BJ (cell line): ENCODE data around the gene GULP1. TPM values are rescaled to one million over a fixed set of nuclear protein-coding genes. Genes with fewer than 3 reads are reported as not detected.

Source experiments
- CTCF ChIA-PET: fragments of 350-600 bp; formaldehyde crosslinking; extraction: SDS; loops from one replicate; lab custom pipeline; 2021; ENCODE audit warnings: antibody characterized with exemption, inconsistent platforms; lab: Yijun Ruan, JAX
- POLR2A ChIA-PET: fragments of 300-600 bp; sonication (Branson Sonifier 250); formaldehyde crosslinking; extraction: SDS; loops from one replicate; lab custom pipeline; 2021; ENCODE audit warnings: antibody characterized with exemption; lab: Charles Lee
- DNase-seq: peaks from one replicate; pipeline ENCODE4 v3.0.0-alpha.2; 2011; ENCODE audit warnings: low read depth
- H3K27me3 ChIP-seq: 2 replicates; pipeline ENCODE4 v1.6.0; 2011; ENCODE audit warnings: low read length; ENCODE audit not compliant: control insufficient read depth, insufficient read depth
- H3K36me3 ChIP-seq: 2 replicates; pipeline ENCODE4 v1.5.1; 2011; ENCODE audit warnings: low read length; ENCODE audit not compliant: control insufficient read depth, insufficient read depth
- H3K4me3 ChIP-seq: 2 replicates; pipeline ENCODE4 v1.5.1; 2011; ENCODE audit warnings: low read depth, mild to moderate bottlenecking, control low read depth, low read length
- CTCF ChIP-seq: IDR thresholded peaks from 2 replicates; pipeline ENCODE4 v1.5.1; 2011; ENCODE audit warnings: low read depth, mild to moderate bottlenecking, control low read depth, inconsistent platforms, low read length, moderate library complexity; ENCODE audit not compliant: insufficient read depth
- polyA plus RNA-seq: library from polyadenylated mRNA; depleted of rRNA; stranded (reverse); fragments of >200 nt; gene quantifications from 2 replicates; pipeline ENCODE4 v1.2.3, GENCODE V29; 2011

Gene GULP1
- polyA plus RNA-seq, 1 experiment = 31.0 TPM

GRCh38 chr2:188367164-188367563 is 75.5 kb downstream of the GULP1 start:
- no peak for DNase-seq
- no peak for TF ChIP-seq CTCF
- ChIA-PET POLR2A (no interaction called here), CTCF (interaction anchor here (1.7 kb wide), 1 partner anchor 75 kb away, joined by 7 read pairs; the partner anchor contains the start of gene GULP1)
- Histone ChIP-seq H3K4me3 (no peak overlapping the region), H3K27me3 (no peaks in the 10 kb centered on the region), H3K36me3 (no peaks in the 10 kb centered on the region)

DNA sequence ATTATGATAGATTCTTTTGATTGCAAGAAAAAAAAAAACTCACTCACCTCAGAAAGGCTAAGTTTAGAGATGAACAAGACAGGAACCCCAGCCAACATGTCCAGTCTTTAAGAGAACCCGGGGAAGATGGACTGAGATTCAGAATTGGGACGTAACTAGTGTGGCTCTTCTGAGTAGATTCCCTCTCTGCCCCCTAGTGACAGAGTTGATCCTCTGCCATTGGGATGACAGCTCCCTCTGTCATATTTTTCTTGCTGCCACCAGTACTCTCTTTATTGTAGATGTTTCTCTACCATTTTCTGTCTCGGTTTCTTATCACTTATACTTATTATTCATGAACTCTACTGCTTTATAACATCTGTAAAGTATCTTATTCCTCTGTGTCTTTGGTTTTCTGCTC is 77.7 kb downstream of the GULP1 start:
- no peak overlapping the region for H3K4me3 ChIP-seq
- ChIA-PET CTCF (interaction anchor here (0.6 to 1.8 kb wide), 17 partner anchors 9 to 514 kb away, joined by 3 to 6 read pairs (median 3); no protein-coding TSS in a partner anchor), POLR2A (no interaction called here)
- H3K36me3 ChIP-seq = no peaks in the 10 kb centered on the region
- no peak for DNase-seq
- H3K27me3 ChIP-seq = no peaks in the 10 kb centered on the region
- peak; percentile 69 for TF ChIP-seq CTCF

- POLR2A ChIA-PET = no interaction called here
- no peaks in the 10 kb centered on the region for H3K36me3 ChIP-seq
- no peak overlapping the region for H3K4me3 ChIP-seq
- no peak for DNase-seq
- CTCF ChIA-PET = interaction anchor here (1.9 kb wide), 1 partner anchor 9 kb away, joined by 6 read pairs; no protein-coding TSS in a partner anchor
- no peak for TF ChIP-seq CTCF
- no peaks in the 10 kb centered on the region for H3K27me3 ChIP-seq
These were observed 86.8 kb downstream of the GULP1 start for GRCh38 chr2:188378371-188378950.

DNA sequence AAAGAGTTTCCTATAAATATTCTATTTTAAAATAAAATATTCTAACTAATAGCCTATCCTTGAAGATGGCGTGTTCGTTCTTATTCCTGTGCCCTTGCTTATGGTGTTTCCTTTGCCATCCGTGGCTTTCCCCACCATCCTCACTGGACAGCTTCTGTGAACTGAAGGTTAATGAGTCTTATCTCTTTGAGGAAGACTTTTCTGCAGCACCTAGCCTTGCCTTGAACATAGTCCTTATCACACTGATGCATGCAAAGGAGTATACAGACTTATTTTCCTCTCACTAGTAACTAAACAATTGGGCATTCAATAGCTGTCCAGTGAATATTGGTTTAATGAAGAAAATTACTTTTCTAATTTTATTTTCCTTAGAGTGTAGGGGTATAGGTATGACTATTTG is 88.1 kb downstream of the GULP1 start:
- no peak for TF ChIP-seq CTCF
- ChIA-PET POLR2A (no interaction called here), CTCF (interaction anchor here (1.9 kb wide), 1 partner anchor 10 kb away, joined by 6 read pairs; no protein-coding TSS in a partner anchor)
- DNase-seq = no peak
- H3K36me3 ChIP-seq = no peaks in the 10 kb centered on the region
- H3K4me3 ChIP-seq = no peak overlapping the region
- no peaks in the 10 kb centered on the region for H3K27me3 ChIP-seq

DNA sequence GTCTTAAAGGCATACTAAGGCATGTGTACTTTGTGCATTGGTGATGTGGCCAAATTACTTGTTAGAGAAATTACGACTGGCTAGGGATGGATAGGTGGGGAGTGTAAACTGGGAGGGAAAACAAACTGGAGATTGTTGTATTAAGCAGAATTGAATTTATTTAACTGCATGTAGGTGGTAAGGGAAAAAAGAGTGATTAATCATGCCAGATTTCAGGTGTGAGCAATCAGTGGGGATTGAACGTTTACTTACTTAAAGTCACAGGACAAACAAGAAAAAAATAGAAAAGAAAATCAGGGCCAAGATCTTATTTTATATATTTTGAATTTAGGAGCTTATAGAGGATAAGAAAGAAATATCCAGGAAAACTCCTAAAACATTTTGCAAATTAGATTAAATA is 88.6 kb downstream of the GULP1 start:
- no peak for DNase-seq
- H3K27me3 ChIP-seq = no peaks in the 10 kb centered on the region
- no peak for TF ChIP-seq CTCF
- no peaks in the 10 kb centered on the region for H3K36me3 ChIP-seq
- H3K4me3 ChIP-seq = no peak overlapping the region
- ChIA-PET CTCF (no interaction called here), POLR2A (no interaction called here)
